Activated naive CD8-positive, alpha-beta T cell treated with anti-CD3 and anti-CD28 coated beads, Interleukin-2, amount 10 ng/mL, durations not matched to agents 7 days and 5 days (primary cell): ENCODE data around the gene CHTOP. TPM values are rescaled to one million over a fixed set of nuclear protein-coding genes. Genes with fewer than 3 reads are reported as not detected.

ENCODE experiments used
- ATAC-seq: fragments of 150-1000 bp; cut with Tn5 transposase; one replicate; pipeline ENCODE4 v1.10.0; 2021; ENCODE audit warnings: low read depth, moderate library complexity
- POLR2A ChIA-PET: fragments of 350-600 bp; sonication (Branson Sonifier 250); formaldehyde crosslinking; loops from one replicate; lab custom pipeline; 2021; ENCODE audit warnings: antibody characterized with exemption; lab: Charles Lee
- DNase-seq: peaks from one replicate; pipeline ENCODE4 v3.0.0; 2021
- H3K27ac Mint-ChIP-seq: one replicate; pipeline ENCODE4 v1.8.0; 2022; ENCODE audit warnings: mild to moderate bottlenecking, mixed read lengths
- H3K27me3 Mint-ChIP-seq: one replicate; pipeline ENCODE4 v1.8.0; 2022; ENCODE audit warnings: mild to moderate bottlenecking, moderate library complexity, mixed read lengths
- H3K36me3 Mint-ChIP-seq: one replicate; pipeline ENCODE4 v1.8.0; 2021; ENCODE audit warnings: mild to moderate bottlenecking, mixed read lengths
- H3K4me1 Mint-ChIP-seq: one replicate; pipeline ENCODE4 v1.8.0; 2021; ENCODE audit warnings: mixed read lengths
- H3K4me3 Mint-ChIP-seq: one replicate; pipeline ENCODE4 v1.8.0; 2022; ENCODE audit warnings: mild to moderate bottlenecking, moderate library complexity, mixed read lengths
- H3K9me3 Mint-ChIP-seq: one replicate; pipeline ENCODE4 v1.8.0; 2021; ENCODE audit warnings: mixed read lengths
- total RNA-seq, 2 experiments: library from RNA; stranded (reverse); gene quantifications; one replicate each; pipeline ENCODE4 v1.2.3, GENCODE V29; 2021

Gene CHTOP
- total RNA-seq, 2 experiments from 2014 or later, result 98.1 to 105 TPM

GRCh38 chr1:153616144-153616916 lies 17.5 kb upstream of the CHTOP start, which contains the start of gene S100A14:
Gene S100A14 (minus strand): TSS chr1:153616325. CDS start chr1:153615858, 467 bp downstream.
- no peak for ATAC-seq
- H3K27me3 Mint-ChIP-seq, result peaks cover 3% of the 10 kb centered on the region

GRCh38 chr1:153616917-153617311 lies 17.0 kb upstream of the CHTOP start:
- POLR2A ChIA-PET, result no interaction called here

More at GRCh38 chr1:153616144-153616916, 17.5 kb upstream of the CHTOP start, which contains the start of gene S100A14:
- Mint-ChIP-seq H3K4me1 (no peaks in the 10 kb centered on the region), H3K4me3 (no peak within 1 kb of the TSS), H3K36me3 (no peaks in the 10 kb centered on the region), H3K9me3 (no peaks in the 10 kb centered on the region), H3K27ac (no peak within 1 kb of the TSS)
- POLR2A ChIA-PET, result interaction anchor here (1.2 kb wide), 1 partner anchor 17 kb away, joined by 5 read pairs; the partner anchor contains the start of gene CHTOP
- no peak for DNase-seq

GRCh38 chr1:153617663-153618062 lies 16.2 kb upstream of the CHTOP start:
- H3K4me1 Mint-ChIP-seq, result no peaks in the 10 kb centered on the region
- H3K4me3 Mint-ChIP-seq, result no peak overlapping the region
- DNase-seq, result no peak
- no peak overlapping the region for H3K27ac Mint-ChIP-seq
- no peaks in the 10 kb centered on the region for H3K36me3 Mint-ChIP-seq
- H3K9me3 Mint-ChIP-seq, result no peaks in the 10 kb centered on the region
- ATAC-seq, result no peak
- no peaks in the 10 kb centered on the region for H3K27me3 Mint-ChIP-seq
- POLR2A ChIA-PET, result no interaction called here

More at GRCh38 chr1:153616917-153617311, 17.0 kb upstream of the CHTOP start:
- H3K4me1 Mint-ChIP-seq, result no peaks in the 10 kb centered on the region
- peaks cover 2% of the 10 kb centered on the region for H3K27me3 Mint-ChIP-seq
- H3K9me3 Mint-ChIP-seq, result no peaks in the 10 kb centered on the region
- no peak overlapping the region for H3K4me3 Mint-ChIP-seq
- H3K36me3 Mint-ChIP-seq, result no peaks in the 10 kb centered on the region
- H3K27ac Mint-ChIP-seq, result no peak overlapping the region
- DNase-seq (no peak), ATAC-seq (no peak)

GRCh38 chr1:153619171-153619570 lies 14.7 kb upstream of the CHTOP start:
- ATAC-seq (no peak), DNase-seq (no peak)
- no peaks in the 10 kb centered on the region for H3K4me1 Mint-ChIP-seq
- H3K27ac Mint-ChIP-seq, result no peak overlapping the region
- H3K9me3 Mint-ChIP-seq, result no peaks in the 10 kb centered on the region
- H3K4me3 Mint-ChIP-seq, result no peak overlapping the region
- POLR2A ChIA-PET, result interaction anchor here (1.4 kb wide), 1 partner anchor 15 kb away, joined by 3 read pairs; the partner anchor contains the start of gene CHTOP
- H3K36me3 Mint-ChIP-seq, result no peaks in the 10 kb centered on the region
- no peaks in the 10 kb centered on the region for H3K27me3 Mint-ChIP-seq

GRCh38 chr1:153623101-153623500 lies 10.8 kb upstream of the CHTOP start:
- Mint-ChIP-seq H3K27me3 (no peaks in the 10 kb centered on the region), H3K27ac (no peak overlapping the region), H3K4me1 (peaks cover 4% of the 10 kb centered on the region), H3K36me3 (no peaks in the 10 kb centered on the region), H3K4me3 (no peak overlapping the region), H3K9me3 (no peaks in the 10 kb centered on the region)
- no peak for ATAC-seq
- DNase-seq, result no peak
- POLR2A ChIA-PET, result no interaction called here

- ATAC-seq, result no peak
- no peaks in the 10 kb centered on the region for H3K27me3 Mint-ChIP-seq
- POLR2A ChIA-PET, result no interaction called here
- DNase-seq, result no peak
- no peak overlapping the region for H3K27ac Mint-ChIP-seq
- H3K4me1 Mint-ChIP-seq, result peaks cover 4% of the 10 kb centered on the region
- no peak overlapping the region for H3K4me3 Mint-ChIP-seq
- no peaks in the 10 kb centered on the region for H3K9me3 Mint-ChIP-seq
- no peaks in the 10 kb centered on the region for H3K36me3 Mint-ChIP-seq
Measured at GRCh38 chr1:153624965-153625611, 8.8 kb upstream of the CHTOP start.

- POLR2A ChIA-PET, result interaction anchor here (1.0 kb wide), 1 partner anchor 23 kb away, joined by 3 read pairs; no protein-coding TSS in a partner anchor
- H3K27ac Mint-ChIP-seq, result no peak overlapping the region
- ATAC-seq, result no peak
- no peaks in the 10 kb centered on the region for H3K36me3 Mint-ChIP-seq
- H3K27me3 Mint-ChIP-seq, result no peaks in the 10 kb centered on the region
- H3K4me3 Mint-ChIP-seq, result no peak overlapping the region
- no peaks in the 10 kb centered on the region for H3K9me3 Mint-ChIP-seq
- peaks cover 6% of the 10 kb centered on the region for H3K4me1 Mint-ChIP-seq
- DNase-seq, result no peak
Measured at GRCh38 chr1:153626477-153626903, 7.4 kb upstream of the CHTOP start.

GRCh38 chr1:153626904-153627714 lies 6.8 kb upstream of the CHTOP start, which contains the start of gene S100A13:
Gene S100A13 (minus strand): TSS chr1:153627505. CDS start chr1:153626472, 1,033 bp downstream.
- H3K9me3 Mint-ChIP-seq, result no peaks in the 10 kb centered on the region
- peak within 1 kb of the TSS; percentile 26 for H3K27ac Mint-ChIP-seq
- DNase-seq (no peak), ATAC-seq (no peak)
- H3K4me1 Mint-ChIP-seq, result peaks cover 9% of the 10 kb centered on the region
- no peak within 1 kb of the TSS for H3K4me3 Mint-ChIP-seq
- POLR2A ChIA-PET, result interaction anchor here (0.8 to 1.0 kb wide), 2 partner anchors 22 to 28 kb away, joined by 3 read pairs; no protein-coding TSS in a partner anchor
- H3K36me3 Mint-ChIP-seq, result peaks cover 2% of the 10 kb centered on the region
- H3K27me3 Mint-ChIP-seq, result no peaks in the 10 kb centered on the region

GRCh38 chr1:153627715-153628626 lies 5.9 kb upstream of the CHTOP start, which contains the start of gene S100A1:
Gene S100A1 (plus strand): TSS chr1:153628434. CDS start chr1:153630522, 2,088 bp downstream.
- no peak within 1 kb of the TSS for H3K4me3 Mint-ChIP-seq
- DNase-seq (no peak), ATAC-seq (peak; percentile 12)
- peak within 1 kb of the TSS; percentile 26 for H3K27ac Mint-ChIP-seq
- POLR2A ChIA-PET, result interaction anchor here (0.8 kb wide), 1 partner anchor 29 kb away, joined by 3 read pairs; no protein-coding TSS in a partner anchor
- H3K4me1 Mint-ChIP-seq, result peaks cover 13% of the 10 kb centered on the region
- H3K9me3 Mint-ChIP-seq, result no peaks in the 10 kb centered on the region
- H3K36me3 Mint-ChIP-seq, result peaks cover 4% of the 10 kb centered on the region
- H3K27me3 Mint-ChIP-seq, result no peaks in the 10 kb centered on the region

GRCh38 chr1:153628638-153629342 lies 5.1 kb upstream of the CHTOP start:
- Mint-ChIP-seq H3K4me3 (no peak overlapping the region), H3K9me3 (no peaks in the 10 kb centered on the region), H3K36me3 (peaks cover 4% of the 10 kb centered on the region), H3K4me1 (peaks cover 21% of the 10 kb centered on the region), H3K27me3 (no peaks in the 10 kb centered on the region), H3K27ac (no peak overlapping the region)
- POLR2A ChIA-PET, result no interaction called here
- no peak for DNase-seq
- no peak for ATAC-seq

GRCh38 chr1:153629343-153629665 lies 4.6 kb upstream of the CHTOP start:
- POLR2A ChIA-PET, result no interaction called here
- Mint-ChIP-seq H3K27ac (no peak overlapping the region), H3K36me3 (peaks cover 5% of the 10 kb centered on the region), H3K27me3 (no peaks in the 10 kb centered on the region), H3K9me3 (no peaks in the 10 kb centered on the region), H3K4me3 (no peak overlapping the region), H3K4me1 (peaks cover 21% of the 10 kb centered on the region)
- ATAC-seq (no peak), DNase-seq (no peak)

GRCh38 chr1:153629971-153630370 lies 3.9 kb upstream of the CHTOP start:
- Mint-ChIP-seq H3K27ac (no peak overlapping the region), H3K27me3 (no peaks in the 10 kb centered on the region), H3K4me3 (no peak overlapping the region), H3K9me3 (no peaks in the 10 kb centered on the region), H3K4me1 (peaks cover 21% of the 10 kb centered on the region), H3K36me3 (peaks cover 8% of the 10 kb centered on the region)
- DNase-seq, result no peak
- ATAC-seq, result no peak
- POLR2A ChIA-PET, result no interaction called here
